NCI-H2029 (cell line): ENCODE results near the gene NT5DC2.

Source experiments
- DNase-seq: peaks from one replicate; lab custom pipeline; 2025; lab: John Stamatoyannopoulos, UW

Gene NT5DC2

DNA sequence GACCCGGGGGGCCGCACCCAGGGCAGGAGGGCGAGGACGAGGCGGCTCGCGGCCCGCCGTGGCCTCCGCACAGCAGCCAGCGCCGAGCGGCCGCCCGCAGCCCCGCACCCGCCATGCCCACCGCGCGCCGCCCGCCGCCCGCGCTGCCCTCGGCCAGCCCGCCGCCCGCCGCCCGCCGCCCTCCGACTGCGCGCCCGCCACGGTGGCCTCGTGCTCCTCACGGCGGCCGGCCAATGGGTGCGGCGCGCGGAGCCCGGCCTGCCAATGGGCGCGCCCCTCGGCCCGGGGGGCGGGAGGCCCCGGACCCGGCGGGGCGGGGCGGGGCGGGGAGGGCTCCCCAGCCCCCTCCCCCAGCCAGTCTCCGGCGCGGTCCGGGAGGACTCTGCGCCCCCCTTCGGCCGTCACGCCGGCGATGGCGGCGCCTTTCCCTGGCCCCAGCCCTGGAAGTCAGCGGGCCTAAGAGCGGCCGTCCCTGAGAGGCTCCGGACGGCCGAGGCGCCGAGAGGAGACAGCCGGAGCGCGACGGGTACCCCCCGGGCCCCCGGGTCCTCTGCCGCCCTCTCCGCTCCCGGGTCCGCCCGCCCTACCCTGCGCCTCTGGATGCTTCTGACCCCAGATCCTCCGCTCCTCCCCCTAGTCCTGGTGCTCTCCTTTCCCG is at the start of gene NT5DC2:
NT5DC2 (minus strand) TSS at position 235 of the 658 bp plus-strand sequence; CDS start at position 115, 120 bp downstream.
- peak; percentile 24 for DNase-seq

- no peak for DNase-seq
Observed at GRCh38 chr3:52574056-52574965, 40.7 kb upstream of the NT5DC2 start.

DNA sequence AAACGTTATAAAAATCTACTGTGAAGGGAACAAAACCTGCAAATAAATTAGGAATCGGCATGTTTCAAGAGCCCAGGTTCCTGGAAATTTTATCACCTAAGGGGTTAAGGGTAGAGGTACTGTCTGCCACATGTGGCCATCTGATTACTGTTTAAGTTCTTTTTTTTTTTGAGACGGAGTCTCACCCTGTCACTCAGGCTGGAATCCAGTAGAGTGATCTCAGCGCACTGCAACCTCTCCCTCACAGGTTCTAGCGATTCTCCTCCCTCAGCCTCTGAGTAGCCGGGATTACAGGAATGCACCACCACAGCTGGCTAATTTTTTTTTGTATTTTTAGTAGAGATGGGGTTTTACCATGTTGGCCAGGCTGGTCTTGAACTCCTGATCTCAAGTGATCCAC is 38.6 kb upstream of the NT5DC2 start:
- no peak for DNase-seq

GRCh38 chr3:52570076-52570475 is 36.4 kb upstream of the NT5DC2 start:
- DNase-seq = no peak

DNA sequence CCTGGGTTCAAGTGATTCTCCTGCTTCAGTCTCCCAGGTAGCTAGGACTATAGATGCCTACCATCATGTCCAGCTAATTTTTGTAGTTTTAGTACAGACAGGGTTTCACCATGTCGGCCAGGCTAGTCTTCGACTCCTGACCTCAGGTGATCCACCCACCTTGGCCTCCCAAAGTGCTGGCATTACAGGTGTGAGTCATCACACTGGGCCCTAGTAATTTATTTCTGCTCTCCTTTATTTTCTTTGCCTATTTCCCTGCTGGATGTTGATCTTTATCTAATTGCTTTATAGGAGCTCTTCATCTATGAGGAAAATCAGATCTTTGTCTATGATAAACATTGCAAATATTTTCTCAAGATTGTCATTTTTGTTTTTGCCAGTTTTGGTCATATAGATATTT is 34.4 kb upstream of the NT5DC2 start:
- DNase-seq = no peak

DNA sequence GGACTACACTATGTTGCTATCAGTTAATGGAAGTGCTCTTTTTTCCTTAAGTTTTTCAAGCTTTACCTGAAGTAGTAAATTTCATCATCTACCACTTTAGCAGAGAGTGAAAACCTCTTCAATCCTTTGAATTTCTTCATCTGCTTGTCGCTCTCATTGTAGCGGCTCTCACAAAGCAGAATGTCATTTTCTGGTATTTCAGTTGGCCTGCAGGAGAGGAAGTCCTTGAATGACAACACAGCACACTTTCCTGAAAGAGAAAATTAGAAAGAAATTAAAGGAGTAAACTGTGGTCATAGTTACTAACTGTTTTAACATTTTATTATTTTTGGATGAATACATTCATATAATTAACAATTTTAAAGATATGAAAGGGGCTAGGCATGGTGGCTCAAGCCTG is 30.3 kb upstream of the NT5DC2 start:
- DNase-seq = no peak

DNA sequence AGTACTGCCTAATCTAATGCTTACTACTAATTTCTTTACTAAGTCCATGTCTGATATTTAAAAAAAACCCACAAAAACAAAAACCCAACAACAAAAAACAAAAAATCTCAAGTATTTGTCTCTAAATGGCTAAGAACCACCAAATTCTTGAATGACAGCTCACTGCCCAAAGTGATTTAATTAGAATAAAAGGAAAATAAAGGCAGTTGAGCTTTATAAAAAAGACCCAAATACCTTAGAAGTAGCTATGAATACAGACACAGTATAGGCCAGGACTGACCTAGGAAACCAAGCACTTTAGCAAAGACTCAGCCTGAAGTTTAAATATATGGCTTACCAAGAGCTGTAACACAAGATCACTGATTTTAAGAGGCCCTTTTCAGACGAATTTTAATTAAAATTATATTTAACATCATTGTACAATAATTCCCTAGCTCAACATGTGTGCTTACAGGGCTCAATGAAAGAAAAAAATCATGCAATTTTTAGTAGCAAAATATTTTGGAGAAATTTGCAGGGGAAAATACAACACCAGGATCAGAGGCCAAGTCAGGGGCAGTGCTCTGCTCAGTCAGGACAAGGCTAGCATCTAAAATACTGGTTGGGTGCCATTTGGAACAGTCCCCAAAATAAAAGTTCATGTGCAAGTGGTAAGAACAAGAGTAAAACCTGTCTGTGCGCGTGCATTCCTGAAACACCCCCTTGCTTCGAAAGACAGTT is 27.5 kb upstream of the NT5DC2 start:
- DNase-seq = no peak

- no peak for DNase-seq
Observed at GRCh38 chr3:52558436-52558835, 24.8 kb upstream of the NT5DC2 start.

DNA sequence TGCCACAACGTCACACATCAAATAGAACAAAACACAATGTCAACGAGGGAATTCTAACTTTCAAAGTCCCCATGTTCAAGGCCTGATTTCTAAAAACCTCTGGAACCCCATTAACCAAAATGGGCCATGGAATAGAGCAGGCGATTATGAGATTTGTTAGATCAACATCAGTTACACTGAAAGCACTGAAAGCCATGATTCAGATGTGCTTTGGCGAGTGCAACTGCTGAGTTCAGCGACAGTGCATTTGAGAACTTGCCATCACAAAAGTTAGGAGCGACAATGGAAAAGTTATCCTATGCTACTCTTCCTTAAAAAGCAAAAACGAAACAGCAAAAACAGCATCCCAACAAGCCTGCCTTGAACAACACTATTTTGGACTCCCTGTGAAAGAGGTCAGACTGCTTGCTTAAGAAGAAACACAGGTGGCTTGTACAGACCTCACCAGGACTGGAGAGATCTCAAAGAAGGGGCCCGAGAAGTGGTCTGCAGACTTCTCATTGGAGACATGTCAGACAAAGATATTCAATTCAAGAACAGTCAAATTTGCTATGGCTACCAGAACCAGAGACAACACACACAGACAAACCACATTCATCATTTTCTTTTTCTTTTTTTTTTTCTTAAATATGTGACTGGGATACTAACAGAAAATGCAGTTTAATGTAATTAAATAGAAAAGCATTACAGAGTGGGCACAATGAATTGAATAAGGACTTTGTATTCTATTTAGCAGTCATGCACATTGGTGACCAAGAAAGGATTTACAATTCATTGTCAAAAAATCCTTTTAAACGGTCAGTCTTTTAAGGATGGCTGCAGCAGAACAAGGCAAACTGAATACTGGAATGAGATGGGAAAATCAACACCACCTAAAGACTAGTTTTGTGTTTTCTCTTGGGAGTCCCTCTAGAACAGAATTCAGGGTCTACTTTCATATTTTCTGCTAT is 23.6 kb upstream of the NT5DC2 start:
- DNase-seq = no peak

- no peak for DNase-seq
Observed at GRCh38 chr3:52555056-52555455, 21.4 kb upstream of the NT5DC2 start.

DNA sequence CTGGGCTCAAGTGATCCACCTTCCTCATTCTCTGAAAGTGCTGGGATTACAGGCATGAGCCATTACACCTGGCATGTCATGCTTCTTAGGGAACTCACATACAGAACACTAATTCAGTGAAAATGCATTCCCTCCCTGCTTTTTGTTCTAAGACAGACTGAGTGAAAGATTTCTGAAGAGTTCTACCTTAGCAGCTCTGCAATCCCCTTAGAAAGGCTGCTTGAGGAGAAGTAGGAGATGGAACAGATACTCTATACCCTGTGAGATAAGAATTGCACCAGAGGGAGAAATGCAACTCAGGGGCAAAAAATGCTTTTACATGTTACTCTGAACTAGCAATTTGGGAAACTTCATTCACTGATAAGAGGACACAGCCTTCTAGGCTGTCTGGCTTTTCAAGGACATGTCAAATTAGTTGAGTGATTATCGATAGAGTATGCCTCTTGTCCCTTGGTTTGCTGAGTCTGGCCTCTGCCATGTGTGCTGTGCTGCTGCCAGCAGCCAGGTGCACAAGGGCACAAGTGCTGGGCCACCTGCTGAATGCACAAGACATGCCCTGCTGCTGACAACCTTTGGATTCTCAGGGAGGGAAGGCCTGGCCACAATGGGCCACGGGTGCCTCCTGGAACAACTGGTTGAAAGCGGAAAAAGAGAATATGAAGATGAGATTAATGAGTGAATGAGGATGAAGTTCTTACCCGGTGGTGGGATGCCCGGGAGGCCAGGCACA is 20.5 kb upstream of the NT5DC2 start:
- peak; percentile 9 for DNase-seq

DNA sequence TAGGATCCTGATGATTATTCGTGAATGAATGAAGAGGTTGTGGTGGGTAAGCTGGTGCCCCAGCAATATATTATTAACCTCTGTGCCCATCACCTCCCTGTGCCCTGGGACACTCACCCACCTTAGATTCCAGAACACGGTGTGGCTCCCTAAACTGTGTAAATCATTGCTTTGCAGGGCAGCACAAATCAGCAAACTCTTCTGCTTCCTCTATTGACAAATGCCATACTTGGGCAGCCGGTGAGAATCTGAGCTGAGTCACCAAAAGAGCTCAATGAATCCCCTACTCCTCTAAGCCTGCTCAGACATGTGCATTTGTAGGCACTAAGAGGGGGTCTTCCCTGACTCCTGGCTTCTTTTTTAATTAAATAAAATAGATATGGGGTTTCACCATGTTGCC is 18.4 kb upstream of the NT5DC2 start:
- DNase-seq = no peak

GRCh38 chr3:52551118-52551517 is 17.5 kb upstream of the NT5DC2 start:
- no peak for DNase-seq

DNA sequence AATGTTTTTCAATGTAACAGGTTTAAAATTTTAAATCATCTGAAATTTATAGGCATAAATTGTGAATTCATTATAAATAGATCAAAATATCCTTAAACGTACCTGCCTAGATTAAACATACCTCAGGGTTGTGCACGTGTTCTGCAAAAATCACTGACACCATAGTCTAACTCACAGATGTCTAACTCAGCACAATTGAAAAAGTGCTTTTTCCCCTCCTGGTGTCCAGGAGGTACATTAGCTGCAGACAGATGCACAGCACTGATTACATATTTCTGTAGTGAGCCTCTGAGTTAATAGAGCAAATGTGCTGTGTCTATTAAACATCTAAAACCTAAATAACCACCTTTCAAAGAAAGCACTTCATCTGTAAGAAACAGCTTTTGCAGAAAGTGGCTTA is 13.5 kb upstream of the NT5DC2 start:
- no peak for DNase-seq

DNA sequence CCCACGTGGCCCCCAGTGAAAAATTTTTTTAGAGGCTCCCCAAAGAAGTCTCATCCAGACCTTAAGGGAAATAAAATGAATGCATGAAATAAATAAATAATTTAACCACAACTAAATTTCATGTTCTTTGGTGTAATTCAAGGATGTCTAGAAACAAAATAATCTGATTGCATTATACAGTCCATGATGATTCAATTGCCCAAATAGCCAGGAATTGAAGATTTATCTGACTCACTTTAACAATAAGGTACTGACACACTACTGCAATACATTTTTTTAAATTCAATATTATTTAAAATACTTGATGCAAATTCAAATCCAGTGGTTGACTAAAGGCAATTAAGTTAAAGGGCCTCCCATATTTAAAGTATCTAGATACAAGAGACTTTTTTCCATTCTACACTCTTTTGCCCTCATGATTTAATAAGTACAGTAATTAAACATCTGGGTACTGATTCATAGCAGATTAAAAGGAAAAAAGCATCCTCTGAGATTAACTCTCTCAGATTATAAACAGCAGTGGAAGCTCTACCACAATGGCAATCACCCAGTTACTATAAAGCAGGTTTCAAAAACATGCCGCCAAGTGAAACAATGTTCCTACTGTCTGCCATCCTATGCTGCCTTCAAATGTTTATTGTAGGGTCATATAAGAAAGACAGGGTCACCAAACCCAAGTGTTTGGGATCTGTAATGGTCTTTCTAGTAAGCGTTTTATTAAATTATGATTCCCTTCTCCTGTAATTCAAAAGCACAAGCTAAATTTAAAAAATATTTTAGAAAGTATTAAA is 12.6 kb upstream of the NT5DC2 start:
- no peak for DNase-seq

DNA sequence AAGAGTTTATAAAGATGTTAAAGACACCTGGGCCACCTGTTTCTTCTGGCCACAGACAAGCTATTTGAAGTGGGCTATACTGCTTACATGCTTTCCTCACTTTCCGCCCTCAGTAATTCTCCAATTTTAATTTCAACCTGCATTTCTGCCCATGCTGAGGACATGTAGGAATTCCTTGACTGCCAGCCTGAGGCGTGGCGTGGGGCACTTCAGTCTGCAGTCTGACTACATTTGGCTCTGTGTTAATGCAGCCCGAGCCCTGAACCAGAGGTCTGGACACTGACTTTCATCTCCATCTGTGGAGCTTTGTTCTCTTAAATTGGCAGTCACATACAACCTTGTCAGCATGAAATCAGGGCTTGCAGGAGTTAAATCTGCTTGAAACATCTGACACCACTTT is 11.3 kb upstream of the NT5DC2 start:
- no peak for DNase-seq

DNA sequence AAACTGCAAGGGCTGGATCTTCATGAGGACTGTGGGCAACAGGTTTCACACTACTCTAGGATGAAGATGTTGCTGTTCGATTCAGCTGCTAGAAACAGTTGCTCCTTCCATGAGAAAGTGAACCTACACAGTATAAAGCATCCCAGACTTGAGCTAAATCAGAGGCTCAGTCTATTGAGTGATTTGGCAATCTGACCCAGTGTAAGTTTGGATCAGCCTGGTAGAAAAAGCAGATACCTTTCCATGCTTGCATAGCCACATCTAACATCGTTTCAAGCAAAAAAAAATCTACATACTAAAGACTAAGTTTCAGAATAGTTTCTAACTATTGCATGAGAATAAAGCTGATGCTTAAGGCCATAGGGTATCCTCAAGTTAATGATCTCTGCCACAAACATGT is 7.4 kb upstream of the NT5DC2 start:
- DNase-seq = no peak

GRCh38 chr3:52539010-52539653 is 5.5 kb upstream of the NT5DC2 start:
- no peak for DNase-seq

- DNase-seq = no peak
Observed at GRCh38 chr3:52537726-52538421, 4.2 kb upstream of the NT5DC2 start.
